ENCODE data around the gene SGMS2. TPM values are rescaled to one million over a fixed set of nuclear protein-coding genes. Genes with fewer than 3 reads are reported as not detected.

SGMS2 gene
- polyA plus RNA-seq, 4 donors = 13.3 to 15.1 (median 13.8) TPM

GRCh38 chr4:107950746-107951540 lies 126.2 kb downstream of the SGMS2 start:
- DNase-seq (ENCODE audit: low read depth in 4 of 4, low spot score in 2 of 4) = no peak

GRCh38 chr4:107951551-107951950 lies 126.8 kb downstream of the SGMS2 start:
- no peak for DNase-seq (ENCODE audit: low read depth in 4 of 4, low spot score in 2 of 4)

GRCh38 chr4:107956011-107956410 lies 131.3 kb downstream of the SGMS2 start:
- no peak for DNase-seq (ENCODE audit: low read depth in 4 of 4, low spot score in 2 of 4)

Other genes starting within 250 kb of the SGMS2 start
- gene PAPSS1, start 104.7 kb upstream of the SGMS2 start, polyA plus RNA-seq (ENCODE audit: insufficient read length in 4 of 4) = 10 to 100 TPM; 69.7 to 95.3 (median 84.5) TPM
- 1 to 10 TPM; 4.5 to 6.1 (median 5.5) TPM for gene CYP2U1, start 106.6 kb downstream of the SGMS2 start, polyA plus RNA-seq (ENCODE audit: insufficient read length in 4 of 4)
- 100 to 1,000 TPM in 2 of 4 donors, 10 to 100 TPM in 2; 90.2 to 110 (median 97.7) TPM for gene HADH, start 165.0 kb downstream of the SGMS2 start, polyA plus RNA-seq (ENCODE audit: insufficient read length in 4 of 4)

Measured in left renal cortex interstitium (tissue), 4 donors.